K562 (cell line): ENCODE measurements around the gene DIP2C. TPM values are rescaled to one million over a fixed set of nuclear protein-coding genes. Genes with fewer than 3 reads are reported as not detected.

ENCODE experiments used
- ATAC-seq: fragments of 200-7000 bp; cut with Tn5 transposase; 3 replicates; pipeline ENCODE4 v1.9.1; 2020; ENCODE audit warnings: moderate library complexity
- BruUV-seq: library from RNA; stranded (reverse); fragments of 400-500 nt; replicated peaks from 2 replicates; lab custom pipeline; 2021; lab: Mats Ljungman, UMichigan
- CTCF ChIA-PET: fragments of 300-600 bp; formaldehyde crosslinking; extraction: SDS; loops from one replicate; lab custom pipeline; 2021; ENCODE audit warnings: low intra/inter-chr PET ratio; lab: Yijun Ruan, JAX
- POLR2A ChIA-PET: fragments of 300-600, 350-650 bp; sonication (Branson Sonifier 250); formaldehyde crosslinking; extraction: SDS; loops from one replicate; lab custom pipeline; 2021; ENCODE audit warnings: antibody characterized with exemption, inconsistent platforms; lab: Yijun Ruan, JAX
- DNase-seq, 4 experiments: peaks; one replicate each; pipeline versions ENCODE4 v3.0.0 to v3.0.0-alpha.2; 2011 to 2018; ENCODE audit warnings: low spot score in 3 of 4, mixed read lengths in 3 of 4; ENCODE audit errors: extremely low read depth in 1 of 4
- FAIRE-seq: peaks from 2 replicates; lab custom pipeline; 2011; peaks lifted over from hg19 to GRCh38; lab: Jason Lieb, UNC
- H2AFZ ChIP-seq: 2 replicates; pipeline ENCODE4 v1.6.0; 2011; ENCODE audit warnings: low read depth, low read length, control low read depth, inconsistent platforms
- H3K27ac ChIP-seq: fragments of 200-600 bp; 3 replicates; pipeline ENCODE4 v1.8.0; 2011; ENCODE audit warnings: low read depth, mild to moderate bottlenecking, control low read depth, inconsistent platforms, low read length, moderate library complexity, mixed read lengths; ENCODE audit errors: extremely low read depth
- H3K27me3 ChIP-seq, 2 experiments: fragments of 300-600 bp in 1 of 2; 2 replicates in 1 of 2; 3 replicates in 1 of 2; pipeline versions ENCODE4 v1.6.0 to v1.8.0; 2011; ENCODE audit warnings: inconsistent platforms in 2 of 2, low read length in 2 of 2, mild to moderate bottlenecking in 1 of 2, mixed read lengths in 1 of 2, moderate library complexity in 1 of 2; ENCODE audit not compliant: control insufficient read depth in 2 of 2, insufficient read depth in 2 of 2
- H3K36me3 ChIP-seq: fragments of 300-600 bp; 3 replicates; pipeline ENCODE4 v1.8.0; 2011; ENCODE audit warnings: mild to moderate bottlenecking, low read length, inconsistent platforms; ENCODE audit not compliant: control insufficient read depth, insufficient read depth
- H3K4me1 ChIP-seq, 2 experiments: fragments of 200-600 bp in 1 of 2; replicated peaks in 1 of 2; 2 replicates in 1 of 2; 3 replicates in 1 of 2; pipeline versions ENCODE4 v1.5.1 to v1.8.0; 2011; ENCODE audit warnings: inconsistent platforms in 2 of 2, low read length in 2 of 2, mild to moderate bottlenecking in 1 of 2, mixed read lengths in 1 of 2, moderate library complexity in 1 of 2; ENCODE audit not compliant: control insufficient read depth in 2 of 2, insufficient read depth in 2 of 2
- H3K4me2 ChIP-seq: 2 replicates; pipeline ENCODE4 v1.6.1; 2011; ENCODE audit warnings: low read length, control low read depth, inconsistent platforms, mixed read lengths; ENCODE audit not compliant: insufficient read depth
- H3K4me3 ChIP-seq: fragments of 200-600 bp; sonication (generic), shearing (Covaris generic); 2 replicates; pipeline ENCODE4 v1.5.1; 2016; ENCODE audit warnings: control low read depth, inconsistent platforms
- H3K79me2 ChIP-seq: fragments of 200-600 bp; 3 replicates; pipeline ENCODE4 v1.8.0; 2011; ENCODE audit warnings: low read length, inconsistent platforms; ENCODE audit not compliant: control insufficient read depth, insufficient read depth
- H3K9ac ChIP-seq, 2 experiments: 2 replicates each; pipeline versions ENCODE4 v1.6.0 to v1.6.1; 2011; ENCODE audit warnings: low read depth in 2 of 2, low read length in 2 of 2, control low read depth in 1 of 2, inconsistent platforms in 1 of 2, mild to moderate bottlenecking in 1 of 2, mixed read lengths in 1 of 2; ENCODE audit not compliant: insufficient read depth in 1 of 2
- H3K9me1 ChIP-seq: one replicate; pipeline ENCODE4 v1.6.0; 2011; ENCODE audit warnings: inconsistent platforms, mild to moderate bottlenecking, low read length, moderate library complexity; ENCODE audit not compliant: control insufficient read depth, insufficient read depth
- H3K9me3 ChIP-seq: replicated peaks from 2 replicates; pipeline ENCODE4 v1.5.1; 2011; ENCODE audit warnings: low read depth, low read length, inconsistent platforms; ENCODE audit not compliant: control insufficient read depth, insufficient read depth
- H4K20me1 ChIP-seq: replicated peaks from 2 replicates; pipeline ENCODE4 v1.6.1; 2011; ENCODE audit warnings: low read length, inconsistent platforms, mixed read lengths; ENCODE audit not compliant: control insufficient read depth, insufficient read depth
- HIVEP1 ChIP-seq: fragments of 250-450 bp; sonication (Bioruptor Pico); IDR thresholded peaks from 2 replicates; pipeline ENCODE4 v1.4.0; 2020; ENCODE audit warnings: mild to moderate bottlenecking
- KHSRP ChIP-seq: fragments of 450-650 bp; IDR thresholded peaks from 2 replicates; pipeline ENCODE4 v1.6.1; 2017
- POLR2AphosphoS5 ChIP-seq: IDR thresholded peaks from 2 replicates; pipeline ENCODE4 v1.6.1; 2011; ENCODE audit warnings: mild to moderate bottlenecking, low read depth, low read length, moderate library complexity; ENCODE audit not compliant: control insufficient read depth, insufficient read depth
- POLR3G ChIP-seq: IDR thresholded peaks from 2 replicates; pipeline ENCODE4 v1.6.1; 2011; ENCODE audit not compliant: insufficient read length, insufficient replicate concordance; ENCODE audit errors: extremely low read depth
- TEAD1 ChIP-seq, 2 experiments: fragments of 450-650 bp in 1 of 2; sonication (generic) in 1 of 2; formaldehyde crosslinking; IDR thresholded peaks; 2 replicates each; pipeline versions ENCODE4 v1.4.0 to v1.8.0; 2020 to 2022; ENCODE audit warnings: mild to moderate bottlenecking in 2 of 2, missing genetic modification reagents in 1 of 2
- ZNF639 ChIP-seq, 2 experiments: fragments of 200-800 bp in 1 of 2; sonication (Bioruptor generic) in 1 of 2; sonication (generic) in 1 of 2; formaldehyde crosslinking in 1 of 2; IDR thresholded peaks in 1 of 2; conservative IDR thresholded peaks in 1 of 2; 2 replicates each; pipeline versions ENCODE4 v1.5.0 to v1.6.1; 2016 to 2020; ENCODE audit warnings: missing compliant biosample characterization in 1 of 2, missing genetic modification characterization in 1 of 2, missing genetic modification reagents in 1 of 2
- ZZZ3 ChIP-seq: fragments of 450-650 bp; IDR thresholded peaks from 2 replicates; pipeline ENCODE4 v1.6.1; 2016; ENCODE audit warnings: antibody characterized with exemption, mild to moderate bottlenecking, moderate library complexity
- WGBS: fragments of 100-300 bp; shearing (Covaris generic); methylation state at CpG from one replicate; pipeline ENCODE4 v1.1.6; 2016; ENCODE audit warnings: low coverage, mixed read lengths; ENCODE audit not compliant: insufficient coverage; ENCODE audit errors: missing lambda C conversion rate; 5-methylcytosine and 5-hydroxymethylcytosine counted together
- in situ Hi-C: fragments of 300-500 bp; cut with MboI; formaldehyde crosslinking; loops from 4 replicates; pipeline ENCODE4 v1.15.0; 2018; ENCODE audit warnings: inconsistent platforms, mixed read lengths
- intact Hi-C: fragments of 100-400 bp; cut with micrococcal nuclease; formaldehyde crosslinking; loops from 2 replicates; pipeline ENCODE4 v1.14.2; 2022
- polyA plus RNA-seq, 8 experiments: library from polyadenylated mRNA; depleted of rRNA in 4 of 8; stranded (reverse) in 5 of 8; unstranded in 3 of 8; fragments of >200 nt; fragmentation: Nextera tagmentation in 2 of 8; fragmentation: Illumina TruSeq in 1 of 8; extraction: Ambion mirVana in 2 of 8; extraction: Trizol in 1 of 8; gene quantifications; 2 replicates each; pipeline versions ENCODE4 v1.2.1 to v1.2.3, GENCODE V29; 2011 to 2014; ENCODE audit warnings: inconsistent platforms in 1 of 8, missing spikeins in 1 of 8
- total RNA-seq, 7 experiments: library from RNA; depleted of rRNA in 6 of 7; stranded (reverse); fragments of >200 nt in 6 of 7; fragmentation: Illumina TruSeq in 2 of 7; extraction: Trizol in 2 of 7; gene quantifications; 2 replicates each; pipeline versions ENCODE4 v1.2.1 to v1.2.3, GENCODE V29; 2011 to 2021; ENCODE audit warnings: low replicate concordance in 1 of 7
- TF ChIP-seq, protein P1 (sequence below): IDR thresholded peaks from 2 replicates; pipeline ENCODE4 v1.6.1; 2011; ENCODE audit warnings: borderline replicate concordance, low read depth, mild to moderate bottlenecking, moderate library complexity, low read length; ENCODE audit not compliant: insufficient read depth, poor library complexity, severe bottlenecking
- TF ChIP-seq, protein P2 (sequence below): fragments of 250-450 bp; sonication (Bioruptor Pico); IDR thresholded peaks from 2 replicates; pipeline ENCODE4 v1.5.1; 2021; ENCODE audit warnings: mild to moderate bottlenecking
- TF ChIP-seq, protein P3 (sequence below): sonication (generic); formaldehyde crosslinking; IDR thresholded peaks from 2 replicates; pipeline ENCODE4 v1.8.1; 2023; ENCODE audit warnings: mild to moderate bottlenecking, missing genetic modification reagents

DIP2C gene
- total and polyA plus RNA-seq, 9 of the 15 experiments (the other 6 are each of a cell fraction or from before 2014, with no cell fraction given), result 0.01 TPM; not detected in 8

DNA sequence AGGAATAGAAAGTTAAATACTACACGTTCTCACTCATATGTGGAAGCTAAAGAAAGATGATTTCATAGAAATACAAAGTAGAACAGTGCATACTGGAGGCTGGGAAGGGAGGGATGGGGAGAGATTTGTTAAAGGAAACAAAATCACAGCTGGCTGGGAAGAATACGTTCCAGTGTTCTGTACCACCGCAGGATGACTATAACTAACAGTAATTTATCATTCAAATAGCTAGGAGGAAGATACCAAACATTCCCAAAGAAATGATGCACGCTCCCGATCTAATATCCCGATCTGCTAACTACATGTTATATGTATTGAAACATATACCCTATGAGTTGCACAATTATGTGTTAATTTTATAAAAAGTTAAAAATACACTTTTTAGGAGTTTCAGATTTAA, 391.9 kb downstream of the DIP2C start:
- in situ Hi-C loops (no loop called here), intact Hi-C loops (no loop called here)
- no peak overlapping the region for H2AFZ ChIP-seq
- H4K20me1 ChIP-seq, result no peaks in the 10 kb centered on the region
- H3K79me2 ChIP-seq, result no peaks in the 10 kb centered on the region
- H3K4me3 ChIP-seq, result no peak overlapping the region
- H3K4me2 ChIP-seq, result no peak overlapping the region
- H3K9me1 ChIP-seq, result no peaks in the 10 kb centered on the region
- peaks cover 20 to 39% of the 10 kb centered on the region in 2 experiments for H3K27me3 ChIP-seq
- CTCF ChIA-PET, result no interaction called here
- FAIRE-seq, result no peak
- H3K9me3 ChIP-seq, result no peaks in the 10 kb centered on the region
- DNase-seq, result no peak
- no peak for ATAC-seq
- H3K36me3 ChIP-seq, result no peaks in the 10 kb centered on the region
- H3K4me1 ChIP-seq, result no peaks in the 10 kb centered on the region; a peak in 1 of 5 replicates
- BruUV-seq, result no TSS peak
- no peak overlapping the region for H3K9ac ChIP-seq
- no peak for TF ChIP-seq ZZZ3
- TF ChIP-seq POLR2AphosphoS5, result no peak
- no peak for TF ChIP-seq KHSRP
- TF ChIP-seq, protein P1, sequence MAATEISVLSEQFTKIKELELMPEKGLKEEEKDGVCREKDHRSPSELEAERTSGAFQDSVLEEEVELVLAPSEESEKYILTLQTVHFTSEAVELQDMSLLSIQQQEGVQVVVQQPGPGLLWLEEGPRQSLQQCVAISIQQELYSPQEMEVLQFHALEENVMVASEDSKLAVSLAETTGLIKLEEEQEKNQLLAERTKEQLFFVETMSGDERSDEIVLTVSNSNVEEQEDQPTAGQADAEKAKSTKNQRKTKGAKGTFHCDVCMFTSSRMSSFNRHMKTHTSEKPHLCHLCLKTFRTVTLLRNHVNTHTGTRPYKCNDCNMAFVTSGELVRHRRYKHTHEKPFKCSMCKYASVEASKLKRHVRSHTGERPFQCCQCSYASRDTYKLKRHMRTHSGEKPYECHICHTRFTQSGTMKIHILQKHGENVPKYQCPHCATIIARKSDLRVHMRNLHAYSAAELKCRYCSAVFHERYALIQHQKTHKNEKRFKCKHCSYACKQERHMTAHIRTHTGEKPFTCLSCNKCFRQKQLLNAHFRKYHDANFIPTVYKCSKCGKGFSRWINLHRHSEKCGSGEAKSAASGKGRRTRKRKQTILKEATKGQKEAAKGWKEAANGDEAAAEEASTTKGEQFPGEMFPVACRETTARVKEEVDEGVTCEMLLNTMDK, result no peak
- no peak for TF ChIP-seq ZNF639 (CRISPR knock-in tag; conservative IDR thresholded peaks at IDR 0.05 in 1 of 2, IDR thresholded peaks at IDR 0.05 in 1 of 2)
- no peak for TF ChIP-seq HIVEP1 (CRISPR knock-in tag)
- no peak for TF ChIP-seq TEAD1 (CRISPR knock-in tag; IDR thresholded peaks at IDR 0.05)
- TF ChIP-seq, protein P2, sequence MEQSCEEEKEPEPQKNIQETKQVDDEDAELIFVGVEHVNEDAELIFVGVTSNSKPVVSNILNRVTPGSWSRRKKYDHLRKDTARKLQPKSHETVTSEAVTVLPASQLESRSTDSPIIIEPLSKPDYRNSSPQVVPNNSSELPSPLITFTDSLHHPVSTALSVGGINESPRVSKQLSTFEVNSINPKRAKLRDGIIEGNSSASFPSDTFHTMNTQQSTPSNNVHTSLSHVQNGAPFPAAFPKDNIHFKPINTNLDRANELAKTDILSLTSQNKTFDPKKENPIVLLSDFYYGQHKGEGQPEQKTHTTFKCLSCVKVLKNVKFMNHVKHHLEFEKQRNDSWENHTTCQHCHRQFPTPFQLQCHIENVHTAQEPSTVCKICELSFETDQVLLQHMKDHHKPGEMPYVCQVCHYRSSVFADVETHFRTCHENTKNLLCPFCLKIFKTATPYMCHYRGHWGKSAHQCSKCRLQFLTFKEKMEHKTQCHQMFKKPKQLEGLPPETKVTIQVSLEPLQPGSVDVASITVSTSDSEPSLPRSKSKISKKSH (CRISPR knock-in tag), result no peak
- TF ChIP-seq, protein P3, sequence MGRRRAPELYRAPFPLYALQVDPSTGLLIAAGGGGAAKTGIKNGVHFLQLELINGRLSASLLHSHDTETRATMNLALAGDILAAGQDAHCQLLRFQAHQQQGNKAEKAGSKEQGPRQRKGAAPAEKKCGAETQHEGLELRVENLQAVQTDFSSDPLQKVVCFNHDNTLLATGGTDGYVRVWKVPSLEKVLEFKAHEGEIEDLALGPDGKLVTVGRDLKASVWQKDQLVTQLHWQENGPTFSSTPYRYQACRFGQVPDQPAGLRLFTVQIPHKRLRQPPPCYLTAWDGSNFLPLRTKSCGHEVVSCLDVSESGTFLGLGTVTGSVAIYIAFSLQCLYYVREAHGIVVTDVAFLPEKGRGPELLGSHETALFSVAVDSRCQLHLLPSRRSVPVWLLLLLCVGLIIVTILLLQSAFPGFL, result no peak
- no peak for TF ChIP-seq POLR3G
- H3K27ac ChIP-seq, result no peak overlapping the region
- WGBS, result 3% methylated on average over 6 of the region's 6 CpGs
- POLR2A ChIA-PET, result no interaction called here
